GM18520 (cell line): ENCODE results near the gene CREM.
"Not testable (repeated sequence)": the region's sequence is repeated elsewhere in the genome, so short reads cannot be mapped to it uniquely, and the experiment has no call there.

Source experiments
- ATAC-seq: cut with Tn5 transposase; IDR thresholded peaks from one replicate; pipeline ENCODE4 v1.9.1; 2021; ENCODE audit not compliant: unreplicated experiment

Gene CREM

GRCh38 chr10:35126530-35127288 lies at the start of gene CREM:
TSS of gene CREM (plus strand) at chr10:35126846. CDS start at chr10:35137836, 10,990 bp downstream.
- ATAC-seq, result peak; percentile 75

- no peak for ATAC-seq
Measured at GRCh38 chr10:35079265-35079664, 47.4 kb upstream of the CREM start.

GRCh38 chr10:35079763-35080162 lies 46.9 kb upstream of the CREM start:
- ATAC-seq, result no peak

- ATAC-seq, result not testable (repeated sequence)
Measured at GRCh38 chr10:35080261-35080660, 46.4 kb upstream of the CREM start.

- no peak for ATAC-seq
Measured at GRCh38 chr10:35083242-35083641, 43.4 kb upstream of the CREM start.

- no peak for ATAC-seq
Measured at GRCh38 chr10:35089611-35090161, 37.0 kb upstream of the CREM start.

GRCh38 chr10:35090162-35090954 lies 36.3 kb upstream of the CREM start, which contains the start of gene CUL2:
TSS of gene CUL2 (minus strand) at chr10:35090341. CDS start at chr10:35071317, 19,024 bp downstream.
- ATAC-seq, result peak; percentile 78

- ATAC-seq, result no peak
Measured at GRCh38 chr10:35091994-35092790, 34.5 kb upstream of the CREM start.

- no peak for ATAC-seq
Measured at GRCh38 chr10:35092851-35093250, 33.8 kb upstream of the CREM start.

GRCh38 chr10:35096312-35096711 lies 30.3 kb upstream of the CREM start:
- ATAC-seq, result no peak

- ATAC-seq, result no peak
Measured at GRCh38 chr10:35097510-35097909, 29.1 kb upstream of the CREM start.

- ATAC-seq, result no peak
Measured at GRCh38 chr10:35103882-35104281, 22.8 kb upstream of the CREM start.

GRCh38 chr10:35112571-35112970 lies 14.1 kb upstream of the CREM start:
- ATAC-seq, result no peak

- ATAC-seq, result no peak
Measured at GRCh38 chr10:35119378-35119777, 7.3 kb upstream of the CREM start.

GRCh38 chr10:35124540-35124939 lies 2.1 kb upstream of the CREM start:
- no peak for ATAC-seq

- no peak for ATAC-seq
Measured at GRCh38 chr10:35126062-35126529, 550 bp upstream of the CREM start.

- ATAC-seq, result no peak
Measured at GRCh38 chr10:35127289-35127891, 744 bp downstream of the CREM start.

- no peak for ATAC-seq
Measured at GRCh38 chr10:35129185-35129674, 2.6 kb downstream of the CREM start.

- no peak for ATAC-seq
Measured at GRCh38 chr10:35130663-35131062, 4.0 kb downstream of the CREM start.

GRCh38 chr10:35132727-35133126 lies 6.1 kb downstream of the CREM start:
- ATAC-seq, result no peak
